ENCODE results near the gene LSM12. TPM values are rescaled to one million over a fixed set of nuclear protein-coding genes. Genes with fewer than 3 reads are reported as not detected.

The LSM12 gene
- total and polyA plus RNA-seq, 2 donors (not counting 3 experiments of a cell fraction or from before 2014, with no cell fraction given), result 36.5 to 68.9 TPM

GRCh38 chr17:43984521-43984920 lies 82.0 kb downstream of the LSM12 start:
- no peak overlapping the region for H3K9ac ChIP-seq (replicated peaks; ENCODE audit: extremely low read depth, insufficient read depth, low read length)
- CTCF ChIA-PET, result interaction anchor here (1.5 to 2.7 kb wide), 2 partner anchors 40 to 44 kb away, joined by 4 to 14 read pairs; no protein-coding TSS in a partner anchor
- BruUV-seq (replicated peaks), result no TSS peak
- no peak overlapping the region for H3K27ac ChIP-seq (ENCODE audit: insufficient read depth, low read depth, low read length)
- intact Hi-C loops (cut with micrococcal nuclease), result no loop called here
- peaks cover 4% of the 10 kb centered on the region for H3K4me1 ChIP-seq (ENCODE audit: control insufficient read depth, extremely low read depth, insufficient read depth, low read length)
- no peak for DNase-seq (ENCODE audit: low read depth, low spot score)
- peaks cover 10 to 11% of the 10 kb centered on the region in 2 experiments for H3K27me3 ChIP-seq (ENCODE audit: control insufficient read depth in 2 of 2, insufficient read depth in 2 of 2, low read length in 2 of 2)
- no peaks in the 10 kb centered on the region for H3K36me3 ChIP-seq (ENCODE audit: control insufficient read depth in 2 of 2, extremely low read depth in 1 of 2, insufficient read depth in 2 of 2, low read length in 2 of 2)
- no peaks in the 10 kb centered on the region for H3K9me1 ChIP-seq (replicated peaks; ENCODE audit: control insufficient read depth, extremely low read depth, insufficient read depth, low read length)
- H3K4me3 ChIP-seq (replicated peaks in 1 of 3; ENCODE audit: insufficient read depth in 1 of 3, low read depth in 1 of 3, low read length in 3 of 3), result no peak overlapping the region
- no peak for FAIRE-seq
- dilution Hi-C loops (cut with MboI; ENCODE audit: extremely low pct_ligation_motif_present, low sequenced_read_pairs), result no loop called here
- no peak overlapping the region for H3K4me2 ChIP-seq (ENCODE audit: insufficient read depth, low read length)
- H4K20me1 ChIP-seq (replicated peaks; ENCODE audit: control insufficient read depth, extremely low read depth, insufficient read depth, low read length), result no peaks in the 10 kb centered on the region
- POLR2A ChIA-PET, result no interaction called here
- H2AFZ ChIP-seq (ENCODE audit: low read depth, low read length), result peak overlapping the region; percentile 40
- H3K9me3 ChIP-seq (replicated peaks; ENCODE audit: control insufficient read depth, insufficient read depth, low read length), result no peaks in the 10 kb centered on the region
- TF ChIP-seq GATA2 (IDR thresholded peaks at IDR 0.05; ENCODE audit: insufficient read depth, insufficient read length, low read depth, low read length) (no peak), POLR2AphosphoS5 (IDR thresholded peaks at IDR 0.05; ENCODE audit: insufficient read depth, low read depth, low read length) (no peak), FOS (IDR thresholded peaks at IDR 0.05; ENCODE audit: borderline replicate concordance, insufficient read depth, low read length) (no peak), MAX (IDR thresholded peaks at IDR 0.05; ENCODE audit: insufficient read depth, insufficient read length) (no peak), EZH2 (IDR thresholded peaks at IDR 0.05; ENCODE audit: borderline replicate concordance, low read depth, low read length, severe bottlenecking) (no peak), MYC (IDR thresholded peaks at IDR 0.05; ENCODE audit: low read depth, low read length) (no peak), JUN (IDR thresholded peaks at IDR 0.05; ENCODE audit: borderline replicate concordance, insufficient read depth, insufficient read length, low read depth) (no peak), POLR2A (IDR thresholded peaks at IDR 0.05; ENCODE audit: low read depth, low read length) (no peak), CTCF (IDR thresholded peaks at IDR 0.05; ENCODE audit: extremely low read depth in 1 of 2, insufficient read depth in 1 of 2, low read depth in 1 of 2, low read length in 2 of 2) (no peak)
- H3K79me2 ChIP-seq (ENCODE audit: control insufficient read depth, insufficient read depth, low read length), result no peaks in the 10 kb centered on the region

Small RNA genes lying within 50 kb of the gene (small RNA-seq; reads per million reads assigned to genes)
- not detected for gene RF00012 (ENCODE audit: insufficient read depth, insufficient read length, low read depth, low replicate concordance)

Other genes with a start within 250 kb of the LSM12 start
- 10.8 and 11.3 TPM in 2 replicates for gene MPP3, start 233.5 kb downstream of the LSM12 start, total RNA-seq
- 5.4 and 6.1 TPM in 2 replicates for gene MPP3, start 233.5 kb downstream of the LSM12 start, polyA plus RNA-seq
- gene CD300LG, start 219.5 kb downstream of the LSM12 start, total RNA-seq, result not detected in 2 replicates
- not detected in 2 replicates for gene CD300LG, start 219.5 kb downstream of the LSM12 start, polyA plus RNA-seq
- 1.2 and 1.6 TPM in 2 replicates for gene MPP2, start 159.1 kb downstream of the LSM12 start, total RNA-seq
- 1.2 and 1.4 TPM in 2 replicates for gene MPP2, start 159.1 kb downstream of the LSM12 start, polyA plus RNA-seq
- not detected in 2 replicates for gene PPY, start 124.2 kb downstream of the LSM12 start, total RNA-seq
- gene PPY, start 124.2 kb downstream of the LSM12 start, polyA plus RNA-seq, result not detected in 2 replicates
- not detected in 2 replicates for gene PYY, start 112.7 kb downstream of the LSM12 start, total RNA-seq
- gene PYY, start 112.7 kb downstream of the LSM12 start, polyA plus RNA-seq, result 0.14 TPM in 1 of 2 replicates, not detected in the other
- 5.8 and 6.1 TPM in 2 replicates for gene NAGS, start 62.0 kb downstream of the LSM12 start, total RNA-seq
- 3.3 and 3.7 TPM in 2 replicates for gene NAGS, start 62.0 kb downstream of the LSM12 start, polyA plus RNA-seq
- 29.4 and 30.4 TPM in 2 replicates for gene TMEM101, start 51.7 kb downstream of the LSM12 start, total RNA-seq
- gene TMEM101, start 51.7 kb downstream of the LSM12 start, polyA plus RNA-seq, result 60.2 and 61.6 TPM in 2 replicates
- 74.1 and 78.4 TPM in 2 replicates for gene G6PC3, start 4.1 kb upstream of the LSM12 start, total RNA-seq
- 194 and 277 TPM in 2 replicates for gene G6PC3, start 4.1 kb upstream of the LSM12 start, polyA plus RNA-seq
- 40.2 and 40.4 TPM in 2 replicates for gene HDAC5, start 57.0 kb upstream of the LSM12 start, total RNA-seq
- gene HDAC5, start 57.0 kb upstream of the LSM12 start, polyA plus RNA-seq, result 35.4 and 40.0 TPM in 2 replicates
- 9.0 and 10.1 TPM in 2 replicates for gene HROB, start 75.3 kb upstream of the LSM12 start, total RNA-seq
- 6.9 and 7.0 TPM in 2 replicates for gene HROB, start 75.3 kb upstream of the LSM12 start, polyA plus RNA-seq
- gene ASB16, start 104.0 kb upstream of the LSM12 start, total RNA-seq, result not detected in 2 replicates
- not detected in 2 replicates for gene ASB16, start 104.0 kb upstream of the LSM12 start, polyA plus RNA-seq
- gene TMUB2, start 120.3 kb upstream of the LSM12 start, total RNA-seq, result 39.5 and 43.6 TPM in 2 replicates
- 72.5 and 80.0 TPM in 2 replicates for gene TMUB2, start 120.3 kb upstream of the LSM12 start, polyA plus RNA-seq
- 82.5 and 102 TPM in 2 replicates for gene ATXN7L3, start 133.2 kb upstream of the LSM12 start, total RNA-seq
- gene ATXN7L3, start 133.2 kb upstream of the LSM12 start, polyA plus RNA-seq, result 50.7 and 61.3 TPM in 2 replicates
- 74.3 and 84.7 TPM in 2 replicates for gene UBTF, start 153.0 kb upstream of the LSM12 start, total RNA-seq
- 10.8 and 14.7 TPM in 2 replicates for gene UBTF, start 153.0 kb upstream of the LSM12 start, polyA plus RNA-seq
- gene SLC4A1, start 201.5 kb upstream of the LSM12 start, total RNA-seq, result not detected in 2 replicates
- gene SLC4A1, start 201.5 kb upstream of the LSM12 start, polyA plus RNA-seq, result not detected in 2 replicates
- not detected in 2 replicates for gene RUNDC3A, start 241.9 kb upstream of the LSM12 start, total RNA-seq
- 0.12 and 0.13 TPM in 2 replicates for gene RUNDC3A, start 241.9 kb upstream of the LSM12 start, polyA plus RNA-seq